WTC11 (cell line): ENCODE measurements around the gene PAIP1. TPM values are rescaled to one million over a fixed set of nuclear protein-coding genes. Genes with fewer than 3 reads are reported as not detected.

Source experiments
- ATAC-seq: fragments of 200-7000 bp; cut with Tn5 transposase; 2 replicates; pipeline ENCODE4 v1.10.0; 2021; ENCODE audit warnings: mild to moderate bottlenecking, moderate library complexity
- CTCF ChIA-PET: fragments of 300-600 bp; sonication (Branson Sonifier 250); formaldehyde crosslinking; loops from one replicate; lab custom pipeline; 2021; ENCODE audit warnings: antibody characterized with exemption; lab: Charles Lee
- POLR2A ChIA-PET: fragments of 350-600 bp; sonication (Branson Sonifier 250); formaldehyde crosslinking; loops from one replicate; lab custom pipeline; 2021; ENCODE audit warnings: antibody characterized with exemption; lab: Charles Lee
- DNase-seq: peaks from one replicate; pipeline ENCODE4 v3.0.0; 2021; ENCODE audit warnings: low spot score
- H3K27ac Mint-ChIP-seq: 2 replicates; pipeline ENCODE4 v1.8.0; 2021; ENCODE audit warnings: mixed read lengths
- H3K27me3 Mint-ChIP-seq: 2 replicates; pipeline ENCODE4 v1.8.0; 2021; ENCODE audit warnings: low read depth, mild to moderate bottlenecking, moderate library complexity, mixed read lengths
- H3K36me3 Mint-ChIP-seq: 2 replicates; pipeline ENCODE4 v1.8.0; 2021; ENCODE audit warnings: mixed read lengths
- H3K4me1 Mint-ChIP-seq: 2 replicates; pipeline ENCODE4 v1.8.0; 2022; ENCODE audit warnings: mixed read lengths
- H3K4me3 Mint-ChIP-seq: 2 replicates; pipeline ENCODE4 v1.8.0; 2021; ENCODE audit warnings: mild to moderate bottlenecking, moderate library complexity, mixed read lengths
- H3K9me3 Mint-ChIP-seq: 2 replicates; pipeline ENCODE4 v1.8.0; 2021; ENCODE audit warnings: mixed read lengths
- CBFB ChIP-seq: sonication (generic); formaldehyde crosslinking; IDR thresholded peaks from 2 replicates; pipeline ENCODE4 v1.8.1; 2022; ENCODE audit warnings: mild to moderate bottlenecking, low read depth, missing genetic modification reagents
- ELF4 ChIP-seq: sonication (generic); formaldehyde crosslinking; IDR thresholded peaks from 2 replicates; pipeline ENCODE4 v1.8.1; 2022; ENCODE audit warnings: low read depth, mild to moderate bottlenecking, moderate library complexity, missing genetic modification reagents
- ESRRA ChIP-seq: sonication (generic); formaldehyde crosslinking; IDR thresholded peaks from 2 replicates; pipeline ENCODE4 v1.8.1; 2022; ENCODE audit warnings: mild to moderate bottlenecking, missing genetic modification reagents, borderline replicate concordance
- FOXK1 ChIP-seq: sonication (generic); formaldehyde crosslinking; IDR thresholded peaks from 2 replicates; pipeline ENCODE4 v1.8.0; 2022; ENCODE audit warnings: mild to moderate bottlenecking, moderate library complexity, missing genetic modification reagents
- MXD4 ChIP-seq: fragments of 250-450 bp; sonication (Bioruptor Pico); IDR thresholded peaks from 2 replicates; pipeline ENCODE4 v1.8.0; 2021; ENCODE audit warnings: mild to moderate bottlenecking, moderate library complexity, borderline replicate concordance
- NFATC4 ChIP-seq: fragments of 250-450 bp; sonication (Bioruptor Pico); IDR thresholded peaks from 2 replicates; pipeline ENCODE4 v1.9.0; 2021; ENCODE audit warnings: mild to moderate bottlenecking
- OVOL2 ChIP-seq: fragments of 250-450 bp; sonication (Bioruptor Pico); IDR thresholded peaks from 2 replicates; pipeline ENCODE4 v1.9.0; 2021; ENCODE audit warnings: mild to moderate bottlenecking, borderline replicate concordance
- RELA ChIP-seq: sonication (generic); formaldehyde crosslinking; IDR thresholded peaks from 2 replicates; pipeline ENCODE4 v1.8.1; 2022; ENCODE audit warnings: missing genetic modification reagents, mild to moderate bottlenecking, borderline replicate concordance
- TEAD4 ChIP-seq: sonication (generic); formaldehyde crosslinking; IDR thresholded peaks from 2 replicates; pipeline ENCODE4 v1.8.0; 2022; ENCODE audit warnings: mild to moderate bottlenecking, missing genetic modification reagents
- ZNF263 ChIP-seq: sonication (generic); formaldehyde crosslinking; IDR thresholded peaks from 2 replicates; pipeline ENCODE4 v1.8.1; 2022; ENCODE audit warnings: low read depth, mild to moderate bottlenecking, moderate library complexity, missing genetic modification reagents
- total RNA-seq: library from RNA; stranded (reverse); gene quantifications from 3 replicates; pipeline ENCODE4 v1.2.3, GENCODE V29; 2021
- TF ChIP-seq, protein P1 (sequence below): sonication (generic); formaldehyde crosslinking; IDR thresholded peaks from 2 replicates; pipeline ENCODE4 v1.8.1; 2023; ENCODE audit warnings: mild to moderate bottlenecking, missing genetic modification reagents, borderline replicate concordance
- TF ChIP-seq, protein P2 (sequence below): fragments of 250-450 bp; sonication (Bioruptor Pico); conservative IDR thresholded peaks from 2 replicates; pipeline ENCODE4 v1.9.0; 2021; ENCODE audit warnings: mild to moderate bottlenecking
- TF ChIP-seq, protein P3 (sequence below): sonication (generic); formaldehyde crosslinking; conservative IDR thresholded peaks from 2 replicates; pipeline ENCODE4 v1.8.1; 2023; ENCODE audit warnings: mild to moderate bottlenecking, low read depth, missing genetic modification reagents, moderate library complexity
- TF ChIP-seq, protein P4 (sequence below): sonication (generic); formaldehyde crosslinking; IDR thresholded peaks from 2 replicates; pipeline ENCODE4 v1.8.0; 2022; ENCODE audit warnings: mild to moderate bottlenecking, missing genetic modification reagents
- TF ChIP-seq, protein P5 (sequence below): sonication (generic); formaldehyde crosslinking; IDR thresholded peaks from 2 replicates; pipeline ENCODE4 v1.8.1; 2022; ENCODE audit warnings: low read depth, mild to moderate bottlenecking, moderate library complexity, missing genetic modification reagents, borderline replicate concordance
- TF ChIP-seq, protein P6 (sequence below): fragments of 200-600 bp; IDR thresholded peaks from 2 replicates; pipeline ENCODE4 v1.8.0; 2022; ENCODE audit warnings: antibody characterized with exemption
- TF ChIP-seq, protein P7 (sequence below): fragments of 250-450 bp; sonication (Bioruptor Pico); IDR thresholded peaks from 2 replicates; pipeline ENCODE4 v2.1.2; 2022; ENCODE audit warnings: mild to moderate bottlenecking, moderate library complexity

Gene PAIP1
- total RNA-seq, 1 experiment from 2014 or later: 82.5 TPM

DNA sequence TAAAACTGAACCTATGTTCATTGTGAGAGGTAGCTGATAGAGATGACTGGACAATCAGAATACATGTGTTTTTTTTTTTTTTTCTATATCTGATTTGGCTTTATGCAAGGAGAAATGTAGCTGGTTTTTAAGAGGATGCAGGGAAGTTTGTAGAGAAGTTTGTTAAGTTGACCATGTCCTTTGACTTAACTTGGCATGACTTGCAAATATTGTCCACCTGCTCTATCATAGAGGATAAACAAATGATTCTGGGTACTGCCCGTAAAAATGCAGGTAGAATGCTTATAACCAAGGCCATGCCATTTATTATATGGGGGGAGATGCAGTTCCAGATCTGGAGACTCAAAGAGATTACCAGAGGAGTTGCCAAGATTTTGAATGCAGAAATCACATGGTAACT lies 32.4 kb upstream of the PAIP1 start:
- POLR2A ChIA-PET: no interaction called here
- 0 out of 2 replicates have a peak, but pooled peaks cover 4% of the 10 kb centered on the region for H3K27me3 Mint-ChIP-seq
- ATAC-seq: no peak
- H3K4me3 Mint-ChIP-seq: no peak overlapping the region
- H3K4me1 Mint-ChIP-seq: peaks cover 11% of the 10 kb centered on the region
- TF ChIP-seq, protein P1, sequence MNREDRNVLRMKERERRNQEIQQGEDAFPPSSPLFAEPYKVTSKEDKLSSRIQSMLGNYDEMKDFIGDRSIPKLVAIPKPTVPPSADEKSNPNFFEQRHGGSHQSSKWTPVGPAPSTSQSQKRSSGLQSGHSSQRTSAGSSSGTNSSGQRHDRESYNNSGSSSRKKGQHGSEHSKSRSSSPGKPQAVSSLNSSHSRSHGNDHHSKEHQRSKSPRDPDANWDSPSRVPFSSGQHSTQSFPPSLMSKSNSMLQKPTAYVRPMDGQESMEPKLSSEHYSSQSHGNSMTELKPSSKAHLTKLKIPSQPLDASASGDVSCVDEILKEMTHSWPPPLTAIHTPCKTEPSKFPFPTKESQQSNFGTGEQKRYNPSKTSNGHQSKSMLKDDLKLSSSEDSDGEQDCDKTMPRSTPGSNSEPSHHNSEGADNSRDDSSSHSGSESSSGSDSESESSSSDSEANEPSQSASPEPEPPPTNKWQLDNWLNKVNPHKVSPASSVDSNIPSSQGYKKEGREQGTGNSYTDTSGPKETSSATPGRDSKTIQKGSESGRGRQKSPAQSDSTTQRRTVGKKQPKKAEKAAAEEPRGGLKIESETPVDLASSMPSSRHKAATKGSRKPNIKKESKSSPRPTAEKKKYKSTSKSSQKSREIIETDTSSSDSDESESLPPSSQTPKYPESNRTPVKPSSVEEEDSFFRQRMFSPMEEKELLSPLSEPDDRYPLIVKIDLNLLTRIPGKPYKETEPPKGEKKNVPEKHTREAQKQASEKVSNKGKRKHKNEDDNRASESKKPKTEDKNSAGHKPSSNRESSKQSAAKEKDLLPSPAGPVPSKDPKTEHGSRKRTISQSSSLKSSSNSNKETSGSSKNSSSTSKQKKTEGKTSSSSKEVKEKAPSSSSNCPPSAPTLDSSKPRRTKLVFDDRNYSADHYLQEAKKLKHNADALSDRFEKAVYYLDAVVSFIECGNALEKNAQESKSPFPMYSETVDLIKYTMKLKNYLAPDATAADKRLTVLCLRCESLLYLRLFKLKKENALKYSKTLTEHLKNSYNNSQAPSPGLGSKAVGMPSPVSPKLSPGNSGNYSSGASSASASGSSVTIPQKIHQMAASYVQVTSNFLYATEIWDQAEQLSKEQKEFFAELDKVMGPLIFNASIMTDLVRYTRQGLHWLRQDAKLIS (CRISPR knock-in tag): no peak
- TF ChIP-seq OVOL2 (CRISPR knock-in tag) (no peak), ELF4 (CRISPR knock-in tag) (no peak), FOXK1 (CRISPR knock-in tag) (no peak), CBFB (CRISPR knock-in tag) (no peak), TEAD4 (no peak), MXD4 (CRISPR knock-in tag) (no peak), NFATC4 (CRISPR knock-in tag) (no peak), ESRRA (CRISPR knock-in tag) (no peak), RELA (CRISPR knock-in tag) (no peak), ZNF263 (CRISPR knock-in tag) (no peak)
- TF ChIP-seq, protein P2, sequence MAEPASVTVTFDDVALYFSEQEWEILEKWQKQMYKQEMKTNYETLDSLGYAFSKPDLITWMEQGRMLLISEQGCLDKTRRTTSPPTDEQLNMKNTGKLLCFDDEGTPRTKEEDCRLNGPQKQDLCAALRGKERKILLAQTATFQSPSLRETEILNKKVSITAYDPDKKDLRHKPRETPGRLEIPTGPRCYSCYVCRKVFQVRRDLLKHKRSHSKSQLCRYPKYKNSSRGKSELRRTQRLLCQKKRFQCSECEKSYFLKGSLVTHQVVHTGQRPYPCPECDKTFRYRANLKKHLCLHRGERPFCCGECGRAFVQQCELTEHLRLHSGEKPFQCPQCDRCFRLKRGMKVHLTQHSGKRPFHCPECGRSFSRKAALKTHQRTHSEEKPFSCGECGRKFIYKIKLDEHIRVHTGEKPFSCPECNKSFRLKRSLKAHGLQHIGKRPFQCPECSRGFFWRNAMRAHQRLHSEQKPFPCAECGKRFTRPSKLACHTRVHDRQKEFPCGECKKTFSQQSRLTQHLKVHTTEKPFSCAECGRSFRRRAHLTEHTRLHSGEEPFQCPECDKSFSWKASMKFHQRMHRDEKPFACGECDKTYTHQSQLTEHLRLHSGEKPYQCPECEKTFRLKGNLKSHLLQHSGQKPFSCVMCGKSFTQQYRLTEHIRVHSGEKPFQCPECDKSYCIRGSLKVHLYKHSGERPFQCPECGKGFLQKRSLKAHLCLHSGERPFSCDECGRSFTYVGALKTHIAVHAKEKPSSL (CRISPR knock-in tag): no peak
- TF ChIP-seq, protein P3, sequence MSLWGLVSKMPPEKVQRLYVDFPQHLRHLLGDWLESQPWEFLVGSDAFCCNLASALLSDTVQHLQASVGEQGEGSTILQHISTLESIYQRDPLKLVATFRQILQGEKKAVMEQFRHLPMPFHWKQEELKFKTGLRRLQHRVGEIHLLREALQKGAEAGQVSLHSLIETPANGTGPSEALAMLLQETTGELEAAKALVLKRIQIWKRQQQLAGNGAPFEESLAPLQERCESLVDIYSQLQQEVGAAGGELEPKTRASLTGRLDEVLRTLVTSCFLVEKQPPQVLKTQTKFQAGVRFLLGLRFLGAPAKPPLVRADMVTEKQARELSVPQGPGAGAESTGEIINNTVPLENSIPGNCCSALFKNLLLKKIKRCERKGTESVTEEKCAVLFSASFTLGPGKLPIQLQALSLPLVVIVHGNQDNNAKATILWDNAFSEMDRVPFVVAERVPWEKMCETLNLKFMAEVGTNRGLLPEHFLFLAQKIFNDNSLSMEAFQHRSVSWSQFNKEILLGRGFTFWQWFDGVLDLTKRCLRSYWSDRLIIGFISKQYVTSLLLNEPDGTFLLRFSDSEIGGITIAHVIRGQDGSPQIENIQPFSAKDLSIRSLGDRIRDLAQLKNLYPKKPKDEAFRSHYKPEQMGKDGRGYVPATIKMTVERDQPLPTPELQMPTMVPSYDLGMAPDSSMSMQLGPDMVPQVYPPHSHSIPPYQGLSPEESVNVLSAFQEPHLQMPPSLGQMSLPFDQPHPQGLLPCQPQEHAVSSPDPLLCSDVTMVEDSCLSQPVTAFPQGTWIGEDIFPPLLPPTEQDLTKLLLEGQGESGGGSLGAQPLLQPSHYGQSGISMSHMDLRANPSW: no peak
- TF ChIP-seq, protein P4, sequence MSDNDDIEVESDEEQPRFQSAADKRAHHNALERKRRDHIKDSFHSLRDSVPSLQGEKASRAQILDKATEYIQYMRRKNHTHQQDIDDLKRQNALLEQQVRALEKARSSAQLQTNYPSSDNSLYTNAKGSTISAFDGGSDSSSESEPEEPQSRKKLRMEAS (CRISPR knock-in tag): no peak
- TF ChIP-seq, protein P5, sequence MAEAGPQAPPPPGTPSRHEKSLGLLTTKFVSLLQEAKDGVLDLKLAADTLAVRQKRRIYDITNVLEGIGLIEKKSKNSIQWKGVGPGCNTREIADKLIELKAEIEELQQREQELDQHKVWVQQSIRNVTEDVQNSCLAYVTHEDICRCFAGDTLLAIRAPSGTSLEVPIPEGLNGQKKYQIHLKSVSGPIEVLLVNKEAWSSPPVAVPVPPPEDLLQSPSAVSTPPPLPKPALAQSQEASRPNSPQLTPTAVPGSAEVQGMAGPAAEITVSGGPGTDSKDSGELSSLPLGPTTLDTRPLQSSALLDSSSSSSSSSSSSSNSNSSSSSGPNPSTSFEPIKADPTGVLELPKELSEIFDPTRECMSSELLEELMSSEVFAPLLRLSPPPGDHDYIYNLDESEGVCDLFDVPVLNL (CRISPR knock-in tag): no peak
- TF ChIP-seq, protein P6, sequence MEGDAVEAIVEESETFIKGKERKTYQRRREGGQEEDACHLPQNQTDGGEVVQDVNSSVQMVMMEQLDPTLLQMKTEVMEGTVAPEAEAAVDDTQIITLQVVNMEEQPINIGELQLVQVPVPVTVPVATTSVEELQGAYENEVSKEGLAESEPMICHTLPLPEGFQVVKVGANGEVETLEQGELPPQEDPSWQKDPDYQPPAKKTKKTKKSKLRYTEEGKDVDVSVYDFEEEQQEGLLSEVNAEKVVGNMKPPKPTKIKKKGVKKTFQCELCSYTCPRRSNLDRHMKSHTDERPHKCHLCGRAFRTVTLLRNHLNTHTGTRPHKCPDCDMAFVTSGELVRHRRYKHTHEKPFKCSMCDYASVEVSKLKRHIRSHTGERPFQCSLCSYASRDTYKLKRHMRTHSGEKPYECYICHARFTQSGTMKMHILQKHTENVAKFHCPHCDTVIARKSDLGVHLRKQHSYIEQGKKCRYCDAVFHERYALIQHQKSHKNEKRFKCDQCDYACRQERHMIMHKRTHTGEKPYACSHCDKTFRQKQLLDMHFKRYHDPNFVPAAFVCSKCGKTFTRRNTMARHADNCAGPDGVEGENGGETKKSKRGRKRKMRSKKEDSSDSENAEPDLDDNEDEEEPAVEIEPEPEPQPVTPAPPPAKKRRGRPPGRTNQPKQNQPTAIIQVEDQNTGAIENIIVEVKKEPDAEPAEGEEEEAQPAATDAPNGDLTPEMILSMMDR: no peak
- TF ChIP-seq, protein P7, sequence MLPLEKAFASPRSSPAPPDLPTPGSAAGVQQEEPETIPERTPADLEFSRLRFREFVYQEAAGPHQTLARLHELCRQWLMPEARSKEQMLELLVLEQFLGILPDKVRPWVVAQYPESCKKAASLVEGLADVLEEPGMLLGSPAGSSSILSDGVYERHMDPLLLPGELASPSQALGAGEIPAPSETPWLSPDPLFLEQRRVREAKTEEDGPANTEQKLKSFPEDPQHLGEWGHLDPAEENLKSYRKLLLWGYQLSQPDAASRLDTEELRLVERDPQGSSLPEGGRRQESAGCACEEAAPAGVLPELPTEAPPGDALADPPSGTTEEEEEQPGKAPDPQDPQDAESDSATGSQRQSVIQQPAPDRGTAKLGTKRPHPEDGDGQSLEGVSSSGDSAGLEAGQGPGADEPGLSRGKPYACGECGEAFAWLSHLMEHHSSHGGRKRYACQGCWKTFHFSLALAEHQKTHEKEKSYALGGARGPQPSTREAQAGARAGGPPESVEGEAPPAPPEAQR (CRISPR knock-in tag): no peak
- TF ChIP-seq, all 79 proteins: peak for 0
- Mint-ChIP-seq H3K9me3 (peaks cover 15% of the 10 kb centered on the region), H3K27ac (no peak overlapping the region), H3K36me3 (peaks cover 14% of the 10 kb centered on the region)
- CTCF ChIA-PET: no interaction called here
- no peak for DNase-seq
